SU-DHL-6 (cell line): Measurements from ENCODE around the gene PPP2R2C.

ENCODE experiments used
- H2AFZ ChIP-seq: fragments of 200-600 bp; sonication (generic); 2 replicates; pipeline ENCODE4 v1.6.1; 2014; ENCODE audit warnings: low read depth, mild to moderate bottlenecking, moderate library complexity, mixed read lengths, antibody characterized with exemption, low read length; ENCODE audit not compliant: severe bottlenecking
- H3F3A ChIP-seq: fragments of 200-600 bp; shearing (Covaris generic); 2 replicates; pipeline ENCODE4 v1.6.0; 2016; ENCODE audit warnings: antibody characterized with exemption, mild to moderate bottlenecking; ENCODE audit not compliant: insufficient read depth
- H3K27ac ChIP-seq: fragments of 200-600 bp; sonication (generic); 2 replicates; pipeline ENCODE4 v1.5.1; 2016; ENCODE audit warnings: low read depth, mild to moderate bottlenecking, low read length, moderate library complexity, mixed read lengths
- H3K27me3 ChIP-seq: fragments of 200-600 bp; sonication (generic), shearing (Covaris generic); 2 replicates; pipeline ENCODE4 v1.6.0; 2014; ENCODE audit warnings: mild to moderate bottlenecking, low read length
- H3K36me3 ChIP-seq: fragments of 200-600 bp; sonication (generic); 2 replicates; pipeline ENCODE4 v1.6.1; 2014; ENCODE audit warnings: mild to moderate bottlenecking, low read length, mixed read lengths
- H3K4me2 ChIP-seq: fragments of 300-600, 200-600 bp; shearing (Covaris generic), sonication (generic); 2 replicates; pipeline ENCODE4 v1.6.0; 2014; ENCODE audit warnings: low read length, low read depth, mild to moderate bottlenecking; ENCODE audit not compliant: poor library complexity, severe bottlenecking
- H3K4me3 ChIP-seq: fragments of 200-600 bp; sonication (generic); 2 replicates; pipeline ENCODE4 v1.5.1; 2014; ENCODE audit warnings: antibody characterized with exemption, low read length, mild to moderate bottlenecking, mixed read lengths; ENCODE audit not compliant: insufficient read depth, poor library complexity, severe bottlenecking
- H3K79me2 ChIP-seq: fragments of 200-600 bp; sonication (generic); 2 replicates; pipeline ENCODE4 v1.6.1; 2014; ENCODE audit warnings: mild to moderate bottlenecking, low read length, moderate library complexity; ENCODE audit not compliant: insufficient read depth
- H3K9ac ChIP-seq: fragments of 200-600 bp; sonication (generic); 2 replicates; pipeline ENCODE4 v1.7.0; 2014; ENCODE audit warnings: mild to moderate bottlenecking, low read length
- H3K9me2 ChIP-seq: fragments of 200-600 bp; sonication (generic); replicated peaks from 2 replicates; pipeline ENCODE4 v1.6.1; 2014; ENCODE audit warnings: low read length; ENCODE audit not compliant: insufficient read depth
- H3K9me3 ChIP-seq: fragments of 200-600 bp; sonication (generic); 2 replicates; pipeline ENCODE4 v1.6.1; 2014; ENCODE audit warnings: low read length, mixed read lengths; ENCODE audit not compliant: insufficient read depth
- H4K20me1 ChIP-seq: fragments of 200-600 bp; sonication (generic); 2 replicates; pipeline ENCODE4 v1.6.1; 2014; ENCODE audit warnings: low read depth, mild to moderate bottlenecking, antibody characterized with exemption, low read length, moderate library complexity, mixed read lengths
- CTCF ChIP-seq: fragments of 200-600 bp; sonication (generic); IDR thresholded peaks from one replicate; pipeline ENCODE4 v1.5.1; 2017; ENCODE audit warnings: antibody characterized with exemption, mild to moderate bottlenecking, low read length, moderate library complexity; ENCODE audit not compliant: insufficient read depth, poor library complexity, severe bottlenecking
- EZH2phosphoT487 ChIP-seq: fragments of 200-600 bp; sonication (generic), shearing (Covaris generic); conservative IDR thresholded peaks from 2 replicates; pipeline ENCODE4 v1.6.1; 2018; ENCODE audit warnings: mild to moderate bottlenecking, antibody characterized with exemption, low read length, moderate library complexity, mixed read lengths

The PPP2R2C gene

GRCh38 chr4:6475492-6476020 is 3.1 kb upstream of the PPP2R2C start:
- Histone ChIP-seq H3F3A (no peaks in the 10 kb centered on the region), H3K79me2 (no peaks in the 10 kb centered on the region), H3K4me3 (no peak overlapping the region), H2AFZ (no peak overlapping the region), H3K9me2 (no peaks in the 10 kb centered on the region), H3K27me3 (no peaks in the 10 kb centered on the region), H3K27ac (no peak overlapping the region), H3K36me3 (no peaks in the 10 kb centered on the region), H3K4me2 (no peak overlapping the region), H3K9me3 (no peaks in the 10 kb centered on the region), H3K9ac (no peak overlapping the region), H4K20me1 (no peaks in the 10 kb centered on the region)
- TF ChIP-seq CTCF (no peak), EZH2phosphoT487 (no peak)

- no peak for TF ChIP-seq CTCF
- no peak for TF ChIP-seq EZH2phosphoT487
- Histone ChIP-seq H4K20me1 (no peaks in the 10 kb centered on the region), H3K9ac (no peak overlapping the region), H3K27ac (no peak overlapping the region), H3K9me2 (no peaks in the 10 kb centered on the region), H3K36me3 (no peaks in the 10 kb centered on the region), H3K4me2 (no peak overlapping the region), H3K27me3 (no peaks in the 10 kb centered on the region), H2AFZ (no peak overlapping the region), H3K79me2 (no peaks in the 10 kb centered on the region), H3K9me3 (no peaks in the 10 kb centered on the region), H3K4me3 (no peak overlapping the region), H3F3A (no peaks in the 10 kb centered on the region)
These were observed 2.5 kb upstream of the PPP2R2C start for GRCh38 chr4:6474705-6475457.

GRCh38 chr4:6474053-6474568 is 1.7 kb upstream of the PPP2R2C start:
- Histone ChIP-seq H3F3A (no peaks in the 10 kb centered on the region), H4K20me1 (no peaks in the 10 kb centered on the region), H3K9me3 (no peaks in the 10 kb centered on the region), H3K36me3 (no peaks in the 10 kb centered on the region), H3K4me3 (no peak overlapping the region), H3K79me2 (no peaks in the 10 kb centered on the region), H3K27me3 (no peaks in the 10 kb centered on the region), H3K9me2 (no peaks in the 10 kb centered on the region), H2AFZ (no peak overlapping the region), H3K27ac (no peak overlapping the region), H3K9ac (no peak overlapping the region), H3K4me2 (no peak overlapping the region)
- no peak for TF ChIP-seq CTCF
- TF ChIP-seq EZH2phosphoT487: no peak
